ENCODE measurements around the gene PHACTR3. TPM values are rescaled to one million over a fixed set of nuclear protein-coding genes. Genes with fewer than 3 reads are reported as not detected.
"Not testable (repeated sequence)": the region's sequence is repeated elsewhere in the genome, so short reads cannot be mapped to it uniquely, and the experiment has no call there.

The PHACTR3 gene
- total RNA-seq, 4 donors from 2014 or later, result 0.26 to 3.2 (median 0.57) TPM

DNA sequence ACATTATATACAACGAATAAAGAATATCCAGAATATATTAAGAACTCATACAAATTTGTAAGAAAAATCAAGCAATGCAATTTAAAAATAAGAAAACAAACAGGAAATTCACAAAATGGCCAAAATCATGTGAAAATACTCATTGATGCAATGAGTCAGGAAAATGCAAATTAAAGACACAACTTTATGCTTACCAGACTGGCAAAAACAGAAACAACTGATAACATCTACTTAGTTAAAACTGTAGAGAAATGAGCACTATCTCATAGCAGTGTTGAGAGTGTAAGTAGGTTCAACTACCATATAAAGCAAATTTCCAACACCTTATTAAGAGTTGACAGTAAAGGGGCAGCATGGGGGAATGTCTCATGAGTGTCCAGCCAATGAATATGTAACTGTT, 266.8 kb downstream of the PHACTR3 start:
- no peaks in the 10 kb centered on the region for H3K4me1 ChIP-seq
- no peaks in the 10 kb centered on the region for H3K27me3 ChIP-seq
- no peak for DNase-seq
- no peaks in the 10 kb centered on the region for H3K36me3 ChIP-seq
- intact Hi-C loops (cut with DNase I; ENCODE audit: low total_unique reads), result no loop called here
- H3K27ac ChIP-seq, result no peak overlapping the region
- H3K9me3 ChIP-seq, result no peaks in the 10 kb centered on the region
- TF ChIP-seq, protein P1, sequence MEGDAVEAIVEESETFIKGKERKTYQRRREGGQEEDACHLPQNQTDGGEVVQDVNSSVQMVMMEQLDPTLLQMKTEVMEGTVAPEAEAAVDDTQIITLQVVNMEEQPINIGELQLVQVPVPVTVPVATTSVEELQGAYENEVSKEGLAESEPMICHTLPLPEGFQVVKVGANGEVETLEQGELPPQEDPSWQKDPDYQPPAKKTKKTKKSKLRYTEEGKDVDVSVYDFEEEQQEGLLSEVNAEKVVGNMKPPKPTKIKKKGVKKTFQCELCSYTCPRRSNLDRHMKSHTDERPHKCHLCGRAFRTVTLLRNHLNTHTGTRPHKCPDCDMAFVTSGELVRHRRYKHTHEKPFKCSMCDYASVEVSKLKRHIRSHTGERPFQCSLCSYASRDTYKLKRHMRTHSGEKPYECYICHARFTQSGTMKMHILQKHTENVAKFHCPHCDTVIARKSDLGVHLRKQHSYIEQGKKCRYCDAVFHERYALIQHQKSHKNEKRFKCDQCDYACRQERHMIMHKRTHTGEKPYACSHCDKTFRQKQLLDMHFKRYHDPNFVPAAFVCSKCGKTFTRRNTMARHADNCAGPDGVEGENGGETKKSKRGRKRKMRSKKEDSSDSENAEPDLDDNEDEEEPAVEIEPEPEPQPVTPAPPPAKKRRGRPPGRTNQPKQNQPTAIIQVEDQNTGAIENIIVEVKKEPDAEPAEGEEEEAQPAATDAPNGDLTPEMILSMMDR (IDR thresholded peaks at IDR 0.05), result no peak
- no peak for TF ChIP-seq POLR2A (IDR thresholded peaks at IDR 0.05)
- H3K4me3 ChIP-seq, result no peak overlapping the region

DNA sequence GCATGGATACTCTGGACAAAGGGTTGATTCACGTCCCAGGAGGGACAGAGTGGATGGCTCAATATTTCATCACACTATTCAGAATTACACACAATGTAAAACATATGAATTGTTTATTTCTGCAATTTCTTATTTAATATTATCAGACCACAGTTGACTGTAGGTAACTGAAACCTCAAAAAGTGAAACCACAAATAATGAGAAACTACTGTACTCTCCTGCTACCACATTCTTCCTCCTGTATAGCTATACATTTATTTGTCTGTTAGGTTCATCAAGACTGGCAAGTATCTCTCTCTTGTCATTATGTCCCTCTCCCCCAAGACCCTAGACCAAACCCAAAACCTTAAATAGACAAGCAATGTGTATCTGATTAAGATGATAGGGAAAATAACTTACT, 269.1 kb downstream of the PHACTR3 start:
- no peak overlapping the region for H3K4me3 ChIP-seq
- H3K36me3 ChIP-seq, result no peaks in the 10 kb centered on the region
- H3K27me3 ChIP-seq, result no peaks in the 10 kb centered on the region
- intact Hi-C loops (cut with DNase I; ENCODE audit: low total_unique reads), result no loop called here
- no peak for DNase-seq
- no peak for TF ChIP-seq POLR2A (IDR thresholded peaks at IDR 0.05)
- no peaks in the 10 kb centered on the region for H3K9me3 ChIP-seq
- H3K4me1 ChIP-seq, result no peaks in the 10 kb centered on the region
- no peak overlapping the region for H3K27ac ChIP-seq

DNA sequence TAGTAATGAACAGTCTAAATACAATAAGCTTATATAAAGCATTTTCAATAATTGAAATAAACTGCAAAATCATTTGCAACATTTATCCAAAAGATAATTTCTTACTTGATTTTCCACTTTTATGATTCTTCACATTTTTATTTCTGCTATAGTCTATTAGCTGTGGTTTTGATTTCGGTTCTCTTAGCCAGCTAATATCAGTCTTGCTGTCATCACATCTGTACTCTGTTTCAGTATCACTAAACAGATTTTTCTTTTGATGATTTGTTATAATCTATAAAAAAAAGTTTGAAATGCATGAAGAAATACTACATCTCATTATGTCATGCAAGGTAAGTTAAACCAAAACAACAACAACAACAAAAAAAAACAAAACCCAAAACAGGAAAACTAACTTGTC, 275.9 kb downstream of the PHACTR3 start:
- no peaks in the 10 kb centered on the region for H3K27me3 ChIP-seq
- H3K4me1 ChIP-seq, result no peaks in the 10 kb centered on the region
- H3K27ac ChIP-seq, result no peak overlapping the region
- H3K4me3 ChIP-seq, result no peak overlapping the region
- intact Hi-C loops (cut with DNase I; ENCODE audit: low total_unique reads), result no loop called here
- TF ChIP-seq, protein P1 (IDR thresholded peaks at IDR 0.05), result no peak
- no peak for TF ChIP-seq POLR2A (IDR thresholded peaks at IDR 0.05)
- no peak for DNase-seq
- no peaks in the 10 kb centered on the region for H3K36me3 ChIP-seq
- no peaks in the 10 kb centered on the region for H3K9me3 ChIP-seq

DNA sequence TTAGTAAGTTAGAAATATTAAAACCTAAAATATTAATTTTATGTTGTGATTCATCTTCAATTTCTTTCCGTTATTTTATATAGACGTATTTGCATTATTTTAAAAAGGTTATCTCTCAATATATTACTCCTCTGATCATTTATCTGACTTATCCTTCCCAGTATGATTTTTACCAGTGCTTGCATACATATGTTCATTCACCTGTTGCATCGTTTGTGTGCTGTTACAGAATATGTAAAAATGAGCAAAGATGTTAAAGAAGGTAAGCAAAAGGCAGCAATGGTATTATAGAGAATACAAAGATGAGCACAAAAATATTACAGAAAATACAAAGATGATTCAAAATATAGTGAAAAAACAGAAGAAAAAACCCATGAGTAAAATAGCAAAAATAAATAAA, 280.2 kb downstream of the PHACTR3 start:
- no peak for DNase-seq
- H3K36me3 ChIP-seq, result no peaks in the 10 kb centered on the region
- TF ChIP-seq POLR2A (IDR thresholded peaks at IDR 0.05), result no peak
- TF ChIP-seq, protein P1 (IDR thresholded peaks at IDR 0.05), result no peak
- no peaks in the 10 kb centered on the region for H3K4me1 ChIP-seq
- intact Hi-C loops (cut with DNase I; ENCODE audit: low total_unique reads), result no loop called here
- H3K9me3 ChIP-seq, result no peaks in the 10 kb centered on the region
- no peak overlapping the region for H3K27ac ChIP-seq
- H3K4me3 ChIP-seq, result no peak overlapping the region
- H3K27me3 ChIP-seq, result no peaks in the 10 kb centered on the region

DNA sequence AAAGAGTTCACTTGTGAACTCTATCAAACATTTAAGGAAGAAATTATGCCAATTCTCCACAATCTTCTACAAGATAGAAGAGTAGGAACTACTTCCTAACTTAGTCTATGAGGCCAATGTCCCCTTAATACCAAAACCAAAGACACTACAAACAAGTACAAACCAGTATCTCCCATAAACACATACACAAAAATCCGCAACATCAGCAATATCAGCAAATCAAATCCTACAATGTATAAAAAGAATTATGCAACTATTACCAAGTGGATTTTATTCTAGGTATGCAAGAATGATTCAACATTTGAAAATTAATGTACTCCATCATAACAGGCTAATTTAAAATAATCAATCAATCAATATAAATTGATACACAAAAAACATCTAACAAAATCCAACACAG, 283.7 kb downstream of the PHACTR3 start:
- Histone ChIP-seq H3K27ac (no peak overlapping the region), H3K36me3 (no peaks in the 10 kb centered on the region), H3K4me3 (no peak overlapping the region), H3K27me3 (no peaks in the 10 kb centered on the region), H3K9me3 (no peaks in the 10 kb centered on the region), H3K4me1 (no peaks in the 10 kb centered on the region)
- TF ChIP-seq, protein P1 (IDR thresholded peaks at IDR 0.05), result no peak
- no peak for TF ChIP-seq POLR2A (IDR thresholded peaks at IDR 0.05)
- DNase-seq, result no peak
- intact Hi-C loops (cut with DNase I; ENCODE audit: low total_unique reads), result no loop called here

DNA sequence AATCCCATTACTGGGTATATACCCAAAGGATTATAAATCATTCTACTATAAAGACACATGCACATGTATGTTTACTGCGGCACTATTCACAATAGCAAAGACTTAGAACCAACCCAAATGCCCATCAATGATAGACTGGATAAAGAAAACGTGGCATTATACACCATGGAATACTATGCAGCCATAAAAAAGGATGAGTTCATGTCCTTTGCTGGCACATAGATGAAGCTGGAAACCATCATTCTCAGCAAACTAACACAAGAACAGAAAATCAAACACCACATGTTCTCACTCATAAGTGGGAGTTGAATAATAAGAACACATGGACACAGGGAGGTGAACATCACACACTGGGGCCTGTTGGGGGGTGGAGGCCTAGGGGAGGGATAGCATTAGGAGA, 285.7 kb downstream of the PHACTR3 start:
- H3K4me1 ChIP-seq; H3K36me3 ChIP-seq; H3K27ac ChIP-seq; H3K9me3 ChIP-seq; DNase-seq; H3K27me3 ChIP-seq; intact Hi-C loops (cut with DNase I; ENCODE audit: low total_unique reads); H3K4me3 ChIP-seq: not testable (repeated sequence)
